Activated CD4-positive, alpha-beta T cell treated with anti-CD3 and anti-CD28 coated beads, Interleukin-2, amount 10 ng/mL, durations not matched to agents 7 days and 5 days (primary cell): ENCODE measurements around the gene RREB1. TPM values are rescaled to one million over a fixed set of nuclear protein-coding genes. Genes with fewer than 3 reads are reported as not detected.
"Not testable (repeated sequence)": the region's sequence is repeated elsewhere in the genome, so short reads cannot be mapped to it uniquely, and the experiment has no call there.

Experiments used
- CTCF ChIA-PET: fragments of 350-600 bp; sonication (Branson Sonifier 250); formaldehyde crosslinking; loops from one replicate; lab custom pipeline; 2021; ENCODE audit warnings: antibody characterized with exemption; lab: Charles Lee
- POLR2A ChIA-PET: fragments of 350-600 bp; sonication (Branson Sonifier 250); formaldehyde crosslinking; loops from one replicate; lab custom pipeline; 2021; ENCODE audit warnings: antibody characterized with exemption; lab: Charles Lee
- DNase-seq: peaks from one replicate; pipeline ENCODE4 v3.0.0-alpha.2; 2020
- H3K27ac Mint-ChIP-seq: one replicate; pipeline ENCODE4 v1.8.0; 2021; ENCODE audit warnings: mild to moderate bottlenecking, moderate library complexity, mixed read lengths
- H3K27me3 Mint-ChIP-seq: one replicate; pipeline ENCODE4 v1.8.0; 2021; ENCODE audit warnings: mixed read lengths
- H3K36me3 Mint-ChIP-seq: one replicate; pipeline ENCODE4 v1.8.0; 2021; ENCODE audit warnings: low read depth, mixed read lengths
- H3K4me1 Mint-ChIP-seq: one replicate; pipeline ENCODE4 v1.8.0; 2021; ENCODE audit warnings: mixed read lengths
- H3K4me3 Mint-ChIP-seq: one replicate; pipeline ENCODE4 v1.8.0; 2021; ENCODE audit warnings: mild to moderate bottlenecking, moderate library complexity, mixed read lengths
- H3K9me3 Mint-ChIP-seq: one replicate; pipeline ENCODE4 v1.8.0; 2021; ENCODE audit warnings: mixed read lengths
- total RNA-seq, 2 experiments: library from RNA; stranded (reverse); gene quantifications; one replicate each; pipeline ENCODE4 v1.2.3, GENCODE V29; 2021

The RREB1 gene
- total RNA-seq, 2 experiments from 2014 or later = 27.2 to 30.1 TPM

- CTCF ChIA-PET = interaction anchor here (1.0 to 1.6 kb wide), 2 partner anchors 12 to 14 kb away, joined by 3 to 4 read pairs; no protein-coding TSS in a partner anchor
- no peak for DNase-seq
- Mint-ChIP-seq H3K4me3 (no peak overlapping the region), H3K36me3 (no peaks in the 10 kb centered on the region), H3K27ac (no peak overlapping the region), H3K4me1 (peaks cover 16% of the 10 kb centered on the region), H3K27me3 (peaks cover 17% of the 10 kb centered on the region), H3K9me3 (no peaks in the 10 kb centered on the region)
- POLR2A ChIA-PET = no interaction called here
Observed at GRCh38 chr6:7264041-7264440, 156.3 kb downstream of the RREB1 start.

DNA sequence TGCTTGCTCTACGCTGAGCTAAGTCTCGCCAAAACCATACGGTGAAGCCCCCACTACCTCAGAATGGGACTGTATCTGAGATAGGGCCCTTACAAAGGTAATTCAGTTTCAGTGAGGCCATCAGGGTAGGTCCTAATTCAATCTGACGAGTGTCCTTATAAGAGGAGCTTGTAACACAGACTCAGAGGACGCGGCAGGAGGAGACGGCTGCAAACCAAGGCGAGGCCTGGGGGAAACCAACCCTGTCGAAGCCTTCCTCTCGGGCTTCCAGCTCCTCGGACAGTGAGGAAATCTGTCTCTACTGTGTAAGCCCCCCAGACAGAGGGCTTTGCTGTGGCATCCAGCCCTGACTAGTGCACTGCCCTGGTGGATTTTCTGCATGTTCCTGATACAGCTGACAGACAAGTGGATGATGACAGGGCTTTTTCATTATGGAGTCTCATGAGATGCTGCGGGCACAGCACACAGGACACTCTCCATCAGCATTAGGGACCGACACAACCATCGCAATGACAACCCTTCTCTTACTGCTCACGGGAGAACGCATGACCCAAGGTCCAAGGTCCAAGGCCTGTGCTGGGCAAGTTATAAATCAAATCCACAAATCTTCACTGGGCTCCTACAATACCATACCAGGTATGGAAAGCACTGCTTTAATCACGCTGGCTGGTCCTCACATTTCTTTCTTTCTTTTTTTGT is 157.1 kb downstream of the RREB1 start:
- peaks cover 16% of the 10 kb centered on the region for H3K4me1 Mint-ChIP-seq
- no peak overlapping the region for H3K4me3 Mint-ChIP-seq
- ChIA-PET POLR2A (no interaction called here), CTCF (interaction anchor here (0.8 to 1.6 kb wide), 3 partner anchors 10 to 14 kb away, joined by 3 to 4 read pairs (median 3); no protein-coding TSS in a partner anchor)
- no peak for DNase-seq
- H3K27ac Mint-ChIP-seq = no peak overlapping the region
- H3K36me3 Mint-ChIP-seq = no peaks in the 10 kb centered on the region
- peaks cover 11% of the 10 kb centered on the region for H3K27me3 Mint-ChIP-seq
- no peaks in the 10 kb centered on the region for H3K9me3 Mint-ChIP-seq

GRCh38 chr6:7265385-7265726 is 157.6 kb downstream of the RREB1 start:
- H3K36me3 Mint-ChIP-seq, POLR2A ChIA-PET, H3K9me3 Mint-ChIP-seq, H3K4me3 Mint-ChIP-seq, H3K27me3 Mint-ChIP-seq, DNase-seq, H3K27ac Mint-ChIP-seq: not testable (repeated sequence)
- H3K4me1 Mint-ChIP-seq = peaks cover 16% of the 10 kb centered on the region
- CTCF ChIA-PET = interaction anchor here (0.6 to 0.8 kb wide), 2 partner anchors 9 to 112 kb away, joined by 3 read pairs; no protein-coding TSS in a partner anchor

GRCh38 chr6:7267071-7267465 is 159.3 kb downstream of the RREB1 start:
- ChIA-PET POLR2A (no interaction called here), CTCF (interaction anchor here (1.5 kb wide), 1 partner anchor 10 kb away, joined by 3 read pairs; no protein-coding TSS in a partner anchor)
- peaks cover 3% of the 10 kb centered on the region for H3K4me1 Mint-ChIP-seq
- H3K36me3 Mint-ChIP-seq = no peaks in the 10 kb centered on the region
- no peak overlapping the region for H3K27ac Mint-ChIP-seq
- H3K9me3 Mint-ChIP-seq = no peaks in the 10 kb centered on the region
- DNase-seq = no peak
- H3K4me3 Mint-ChIP-seq = no peak overlapping the region
- H3K27me3 Mint-ChIP-seq = no peaks in the 10 kb centered on the region

GRCh38 chr6:7267466-7268091 is 159.8 kb downstream of the RREB1 start:
- Mint-ChIP-seq H3K4me1 (no peaks in the 10 kb centered on the region), H3K36me3 (no peaks in the 10 kb centered on the region), H3K27ac (no peak overlapping the region), H3K27me3 (no peaks in the 10 kb centered on the region), H3K9me3 (no peaks in the 10 kb centered on the region), H3K4me3 (no peak overlapping the region)
- no peak for DNase-seq
- CTCF ChIA-PET = no interaction called here
- POLR2A ChIA-PET = no interaction called here

DNA sequence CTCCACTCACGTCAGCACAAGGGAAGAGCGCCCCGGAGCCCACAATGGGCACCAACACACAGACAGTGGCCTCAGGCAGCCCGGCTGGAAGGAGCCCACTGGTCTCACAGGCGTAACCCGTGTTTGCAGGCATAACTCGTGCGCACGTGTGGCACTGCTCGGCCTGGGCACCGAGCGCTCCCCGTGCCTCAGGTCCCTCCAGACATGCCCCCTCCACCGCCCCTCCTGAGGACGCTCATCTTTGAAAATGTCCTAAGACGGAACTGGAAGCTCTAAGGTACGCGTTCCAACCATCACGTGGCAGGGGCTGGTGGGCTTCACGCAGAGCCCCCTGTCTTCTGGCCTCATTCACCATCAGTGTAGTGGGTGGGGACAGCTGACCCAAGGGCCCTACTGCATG is 160.6 kb downstream of the RREB1 start:
- POLR2A ChIA-PET = no interaction called here
- H3K4me3 Mint-ChIP-seq = no peak overlapping the region
- DNase-seq = no peak
- no peaks in the 10 kb centered on the region for H3K9me3 Mint-ChIP-seq
- H3K27me3 Mint-ChIP-seq = no peaks in the 10 kb centered on the region
- no peak overlapping the region for H3K27ac Mint-ChIP-seq
- no peaks in the 10 kb centered on the region for H3K4me1 Mint-ChIP-seq
- no peaks in the 10 kb centered on the region for H3K36me3 Mint-ChIP-seq
- CTCF ChIA-PET = no interaction called here

DNA sequence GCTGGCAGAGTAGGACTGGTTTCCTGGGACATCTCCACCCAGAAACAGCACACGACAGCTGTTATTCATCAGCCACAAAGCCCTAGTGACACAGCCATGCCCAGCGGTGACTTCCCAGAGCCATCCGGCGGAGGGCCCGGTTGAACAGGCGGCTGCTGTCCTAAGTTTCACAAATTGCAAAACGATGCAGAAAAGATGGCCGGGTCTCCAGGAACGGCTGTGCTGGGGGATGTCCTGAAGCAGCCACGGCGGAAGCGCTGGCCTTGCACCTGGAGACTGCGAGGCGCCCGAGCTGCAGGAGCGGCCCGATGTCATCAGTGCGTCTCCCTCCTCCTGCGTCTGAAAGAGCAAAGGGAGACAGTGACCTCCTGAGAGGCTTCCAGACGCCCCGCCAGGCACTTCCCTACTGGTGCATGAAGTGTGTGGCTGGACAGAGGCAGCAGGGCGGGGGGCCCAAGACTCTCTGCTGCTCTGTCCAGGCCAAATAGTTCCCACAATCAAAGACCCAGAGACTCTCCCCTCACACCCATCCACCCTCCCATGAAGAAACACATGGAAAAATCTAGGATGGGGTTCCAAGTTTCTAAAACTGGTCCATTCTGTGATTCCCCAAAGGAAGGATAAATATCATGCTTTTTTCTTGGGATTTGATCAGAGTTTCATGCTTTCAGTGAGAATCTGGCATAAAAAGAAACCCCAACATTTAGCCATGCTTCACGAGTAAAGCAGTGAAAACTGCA is 161.2 kb downstream of the RREB1 start:
- no peak for DNase-seq

GRCh38 chr6:7269816-7270215 is 162.1 kb downstream of the RREB1 start:
- Mint-ChIP-seq H3K4me1 (no peaks in the 10 kb centered on the region), H3K27ac (no peak overlapping the region), H3K36me3 (no peaks in the 10 kb centered on the region), H3K9me3 (no peaks in the 10 kb centered on the region), H3K4me3 (no peak overlapping the region), H3K27me3 (no peaks in the 10 kb centered on the region)
- ChIA-PET POLR2A (no interaction called here), CTCF (no interaction called here)
- no peak for DNase-seq

More for the DNA sequence above, 161.2 kb downstream of the RREB1 start:
- Mint-ChIP-seq H3K4me3 (no peak overlapping the region), H3K4me1 (no peaks in the 10 kb centered on the region), H3K27ac (no peak overlapping the region), H3K9me3 (no peaks in the 10 kb centered on the region), H3K36me3 (no peaks in the 10 kb centered on the region), H3K27me3 (no peaks in the 10 kb centered on the region)
- CTCF ChIA-PET = no interaction called here
- POLR2A ChIA-PET = no interaction called here

DNA sequence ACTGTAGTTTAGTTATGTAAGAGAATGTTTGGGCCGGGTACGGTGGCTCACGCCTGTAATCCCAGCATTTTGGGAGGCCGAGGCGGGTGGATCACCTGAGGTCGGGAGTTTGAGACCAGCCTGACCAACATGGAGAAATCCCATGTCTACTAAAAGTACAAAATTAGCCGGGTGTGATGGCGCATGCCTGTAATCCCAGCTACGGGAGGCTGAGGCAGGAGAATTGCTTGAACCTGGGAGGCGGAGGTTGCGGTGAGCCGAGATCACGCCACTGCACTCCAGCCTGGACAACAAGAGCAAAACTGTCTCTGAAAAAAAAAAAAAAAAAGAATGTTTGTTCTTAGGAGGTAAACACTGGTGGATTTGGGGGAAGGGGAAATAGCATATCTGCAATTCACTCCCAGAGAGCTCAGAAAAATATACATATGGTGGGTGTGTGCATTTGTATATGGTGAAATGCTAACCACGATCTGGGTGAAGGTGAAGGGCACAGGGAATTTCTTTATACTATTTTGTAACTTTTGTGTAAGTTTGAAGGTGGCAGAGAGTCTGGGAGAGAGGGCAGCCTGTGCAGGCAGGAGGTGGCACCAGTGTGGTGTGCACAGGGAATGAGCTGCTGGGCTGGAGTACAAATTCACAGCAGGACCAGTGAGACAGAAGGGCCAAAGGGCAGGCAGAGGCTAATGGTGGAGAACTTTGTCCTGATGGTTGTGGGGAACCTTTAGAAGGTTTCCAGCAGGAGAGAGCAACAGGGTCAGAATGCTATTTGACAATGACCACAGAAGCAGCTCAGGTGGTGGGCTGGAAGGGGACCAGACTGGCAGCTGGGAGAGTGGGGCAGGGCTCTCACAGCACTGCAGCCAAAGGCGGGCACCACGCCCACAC is 162.8 kb downstream of the RREB1 start:
- POLR2A ChIA-PET = no interaction called here
- no peak for DNase-seq

GRCh38 chr6:7271205-7271534 is 163.4 kb downstream of the RREB1 start:
- CTCF ChIA-PET = interaction anchor here (0.5 to 0.6 kb wide), 3 partner anchors 14 to 502 kb away, joined by 3 read pairs; no protein-coding TSS in a partner anchor

More for the DNA sequence above, 162.8 kb downstream of the RREB1 start:
- Mint-ChIP-seq H3K4me1 (no peaks in the 10 kb centered on the region), H3K27me3 (no peaks in the 10 kb centered on the region), H3K9me3 (no peaks in the 10 kb centered on the region), H3K4me3 (no peak overlapping the region), H3K36me3 (no peaks in the 10 kb centered on the region), H3K27ac (no peak overlapping the region)
- CTCF ChIA-PET = interaction anchor here (0.5 to 0.6 kb wide), 2 partner anchors 15 to 501 kb away, joined by 3 read pairs; no protein-coding TSS in a partner anchor

DNA sequence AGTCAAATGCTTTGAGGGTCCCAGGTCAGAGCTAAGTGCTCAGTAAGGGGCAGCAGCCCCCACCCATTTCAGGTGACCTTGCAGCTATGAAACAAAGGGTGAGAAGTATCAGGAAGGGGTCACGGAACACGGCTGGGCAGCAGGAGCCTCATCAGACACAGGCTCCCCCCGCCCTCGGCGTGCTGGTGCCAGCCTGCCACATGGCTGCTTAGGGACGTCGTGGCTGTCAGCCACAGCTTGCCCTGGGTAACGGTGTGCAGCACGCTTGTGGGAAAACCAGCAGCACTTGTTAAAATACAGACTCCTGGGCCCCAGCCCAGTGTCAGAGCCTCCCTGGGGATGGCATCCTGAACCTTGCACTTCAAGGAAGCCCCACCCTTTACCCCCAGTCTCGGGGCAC is 165.9 kb downstream of the RREB1 start:
- POLR2A ChIA-PET = no interaction called here
- Mint-ChIP-seq H3K4me1 (peaks cover 1% of the 10 kb centered on the region), H3K27me3 (no peaks in the 10 kb centered on the region)

More at GRCh38 chr6:7271205-7271534, 163.4 kb downstream of the RREB1 start:
- no peaks in the 10 kb centered on the region for H3K27me3 Mint-ChIP-seq
- H3K4me1 Mint-ChIP-seq = no peaks in the 10 kb centered on the region
- no peak overlapping the region for H3K27ac Mint-ChIP-seq
- H3K36me3 Mint-ChIP-seq = no peaks in the 10 kb centered on the region
- H3K4me3 Mint-ChIP-seq = no peak overlapping the region
- DNase-seq = no peak
- POLR2A ChIA-PET = interaction anchor here (0.6 kb wide), 1 partner anchor 149 kb away, joined by 3 read pairs; no protein-coding TSS in a partner anchor
- H3K9me3 Mint-ChIP-seq = no peaks in the 10 kb centered on the region

GRCh38 chr6:7274525-7274924 is 166.8 kb downstream of the RREB1 start:
- H3K36me3 Mint-ChIP-seq, H3K4me1 Mint-ChIP-seq, H3K27ac Mint-ChIP-seq, H3K9me3 Mint-ChIP-seq, DNase-seq, POLR2A ChIA-PET, H3K4me3 Mint-ChIP-seq, H3K27me3 Mint-ChIP-seq: not testable (repeated sequence)
- CTCF ChIA-PET = interaction anchor here (0.6 to 1.9 kb wide), 10 partner anchors 10 to 661 kb away, joined by 3 to 9 read pairs (median 3); no protein-coding TSS in a partner anchor

More for the DNA sequence above, 165.9 kb downstream of the RREB1 start:
- no peaks in the 10 kb centered on the region for H3K9me3 Mint-ChIP-seq
- H3K27ac Mint-ChIP-seq = no peak overlapping the region
- no peaks in the 10 kb centered on the region for H3K36me3 Mint-ChIP-seq
- DNase-seq = no peak
- no peak overlapping the region for H3K4me3 Mint-ChIP-seq
- CTCF ChIA-PET = no interaction called here
